Measurements from ENCODE around the gene BIN1. TPM values are rescaled to one million over a fixed set of nuclear protein-coding genes. Genes with fewer than 3 reads are reported as not detected.

Gene BIN1
- total RNA-seq, 6 experiments from 2014 or later: 22.6 to 26.1 (median 23.5) TPM

- H3K36me3 Mint-ChIP-seq (ENCODE audit: low read depth): no peaks in the 10 kb centered on the region
- no peak for TF ChIP-seq CTCF (IDR thresholded peaks at IDR 0.05)
- no peak overlapping the region for H3K4me3 Mint-ChIP-seq
- H3K27ac Mint-ChIP-seq: no peak overlapping the region
- no peaks in the 10 kb centered on the region for H3K4me1 Mint-ChIP-seq (ENCODE audit: low read depth)
- peaks cover 5% of the 10 kb centered on the region for H3K27me3 Mint-ChIP-seq (ENCODE audit: insufficient read depth)
- DNase-seq: no peak
- H3K9me3 Mint-ChIP-seq: no peaks in the 10 kb centered on the region
Measured at GRCh38 chr2:127040169-127040568, 66.8 kb downstream of the BIN1 start.

- Mint-ChIP-seq H3K4me3 (no peak overlapping the region), H3K27me3 (ENCODE audit: insufficient read depth) (peaks cover 5% of the 10 kb centered on the region), H3K36me3 (ENCODE audit: low read depth) (no peaks in the 10 kb centered on the region), H3K27ac (no peak overlapping the region), H3K9me3 (no peaks in the 10 kb centered on the region), H3K4me1 (ENCODE audit: low read depth) (no peaks in the 10 kb centered on the region)
- no peak for DNase-seq
- TF ChIP-seq CTCF (IDR thresholded peaks at IDR 0.05): no peak
Measured at GRCh38 chr2:127039387-127040031, 67.4 kb downstream of the BIN1 start.

GRCh38 chr2:127037476-127037875, 69.5 kb downstream of the BIN1 start:
- H3K36me3 Mint-ChIP-seq (ENCODE audit: low read depth): no peaks in the 10 kb centered on the region
- no peak for TF ChIP-seq CTCF (IDR thresholded peaks at IDR 0.05)

GRCh38 chr2:127034883-127035611, 71.9 kb downstream of the BIN1 start:
- Mint-ChIP-seq H3K9me3 (no peaks in the 10 kb centered on the region), H3K36me3 (ENCODE audit: low read depth) (no peaks in the 10 kb centered on the region), H3K4me3 (no peak overlapping the region), H3K4me1 (ENCODE audit: low read depth) (peaks cover 13% of the 10 kb centered on the region), H3K27me3 (ENCODE audit: insufficient read depth) (peaks cover 8% of the 10 kb centered on the region), H3K27ac (no peak overlapping the region)
- DNase-seq: no peak
- TF ChIP-seq CTCF (IDR thresholded peaks at IDR 0.05): no peak

More at GRCh38 chr2:127037476-127037875, 69.5 kb downstream of the BIN1 start:
- Mint-ChIP-seq H3K27me3 (ENCODE audit: insufficient read depth) (peaks cover 8% of the 10 kb centered on the region), H3K9me3 (no peaks in the 10 kb centered on the region), H3K27ac (no peak overlapping the region), H3K4me1 (ENCODE audit: low read depth) (peaks cover 5% of the 10 kb centered on the region), H3K4me3 (no peak overlapping the region)
- no peak for DNase-seq

GRCh38 chr2:127034051-127034450, 72.9 kb downstream of the BIN1 start:
- Mint-ChIP-seq H3K27me3 (ENCODE audit: insufficient read depth) (peaks cover 5% of the 10 kb centered on the region; the same call in 1 of the 2 replicates), H3K4me1 (ENCODE audit: low read depth) (peaks cover 13% of the 10 kb centered on the region), H3K36me3 (ENCODE audit: low read depth) (no peaks in the 10 kb centered on the region), H3K27ac (no peak overlapping the region), H3K9me3 (no peaks in the 10 kb centered on the region), H3K4me3 (no peak overlapping the region)
- no peak for DNase-seq
- no peak for TF ChIP-seq CTCF (IDR thresholded peaks at IDR 0.05)

Data from HFFc6 (cell line).